ENCODE measurements around the gene NAALADL2.

- TF ChIP-seq CTCF (IDR thresholded peaks at IDR 0.05; ENCODE audit: low read depth, low read length) (no peak), EZH2phosphoT487 (IDR thresholded peaks at IDR 0.05; ENCODE audit: low read depth) (no peak)
Observed at GRCh38 chr3:175343946-175344345, 484.8 kb downstream of the NAALADL2 start.

All from OCI-LY3 (cell line).